ENCODE results near the gene KIF4B.
"Not testable (repeated sequence)": the region's sequence is repeated elsewhere in the genome, so short reads cannot be mapped to it uniquely, and the experiment has no call there.

KIF4B gene

DNA sequence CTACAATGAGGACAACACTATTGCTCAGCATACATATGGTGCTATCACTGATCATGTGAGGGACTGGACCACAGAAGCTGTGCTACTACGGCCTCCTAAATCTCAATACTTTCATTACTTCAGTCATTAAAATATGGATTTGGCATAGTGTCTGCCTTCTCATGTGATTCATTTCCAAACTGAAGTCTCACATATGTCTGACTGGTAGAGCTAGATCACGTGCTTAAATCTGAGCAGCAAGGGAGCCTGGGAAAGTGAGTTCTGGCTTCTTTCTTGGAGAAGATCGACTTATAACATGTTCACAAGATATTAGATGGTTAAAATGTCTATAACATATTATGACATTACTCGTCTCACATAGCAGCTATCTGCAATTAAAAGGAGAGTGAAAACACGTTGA is 8.3 kb downstream of the KIF4B start:
- H3K4me3 ChIP-seq (ENCODE audit: low read depth, low read length) = no peak overlapping the region
- no peak for DNase-seq (ENCODE audit: low read depth, low spot score)
- TF ChIP-seq, protein P1, sequence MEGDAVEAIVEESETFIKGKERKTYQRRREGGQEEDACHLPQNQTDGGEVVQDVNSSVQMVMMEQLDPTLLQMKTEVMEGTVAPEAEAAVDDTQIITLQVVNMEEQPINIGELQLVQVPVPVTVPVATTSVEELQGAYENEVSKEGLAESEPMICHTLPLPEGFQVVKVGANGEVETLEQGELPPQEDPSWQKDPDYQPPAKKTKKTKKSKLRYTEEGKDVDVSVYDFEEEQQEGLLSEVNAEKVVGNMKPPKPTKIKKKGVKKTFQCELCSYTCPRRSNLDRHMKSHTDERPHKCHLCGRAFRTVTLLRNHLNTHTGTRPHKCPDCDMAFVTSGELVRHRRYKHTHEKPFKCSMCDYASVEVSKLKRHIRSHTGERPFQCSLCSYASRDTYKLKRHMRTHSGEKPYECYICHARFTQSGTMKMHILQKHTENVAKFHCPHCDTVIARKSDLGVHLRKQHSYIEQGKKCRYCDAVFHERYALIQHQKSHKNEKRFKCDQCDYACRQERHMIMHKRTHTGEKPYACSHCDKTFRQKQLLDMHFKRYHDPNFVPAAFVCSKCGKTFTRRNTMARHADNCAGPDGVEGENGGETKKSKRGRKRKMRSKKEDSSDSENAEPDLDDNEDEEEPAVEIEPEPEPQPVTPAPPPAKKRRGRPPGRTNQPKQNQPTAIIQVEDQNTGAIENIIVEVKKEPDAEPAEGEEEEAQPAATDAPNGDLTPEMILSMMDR (IDR thresholded peaks at IDR 0.05; ENCODE audit: low read depth, low read length) = no peak
- in situ Hi-C loops (cut with HindIII; ENCODE audit: low sequenced_read_pairs) = no loop called here

DNA sequence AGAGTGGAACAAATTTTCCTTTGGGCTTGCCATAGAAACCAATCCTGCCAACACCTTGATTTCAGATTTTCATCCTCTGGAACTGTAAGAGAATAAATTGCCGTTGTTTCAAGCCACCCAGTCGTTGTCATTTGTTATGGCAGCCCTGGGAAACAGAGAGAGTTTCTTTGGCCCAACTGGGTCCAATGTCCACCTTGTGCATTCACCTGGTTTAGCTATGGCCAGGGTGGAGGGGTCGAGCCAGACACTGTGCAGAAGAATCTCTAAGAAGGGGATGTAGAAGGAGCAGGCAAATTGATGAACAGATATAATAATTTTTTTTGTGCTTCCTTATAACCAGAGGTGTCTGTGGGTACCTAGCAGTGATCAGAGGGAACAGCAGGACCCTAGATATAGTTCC is 9.8 kb downstream of the KIF4B start:
- in situ Hi-C loops (cut with HindIII; ENCODE audit: low sequenced_read_pairs) = no loop called here
- TF ChIP-seq, protein P1 (IDR thresholded peaks at IDR 0.05; ENCODE audit: low read depth, low read length) = no peak
- no peak for DNase-seq (ENCODE audit: low read depth, low spot score)
- no peak overlapping the region for H3K4me3 ChIP-seq (ENCODE audit: low read depth, low read length)

DNA sequence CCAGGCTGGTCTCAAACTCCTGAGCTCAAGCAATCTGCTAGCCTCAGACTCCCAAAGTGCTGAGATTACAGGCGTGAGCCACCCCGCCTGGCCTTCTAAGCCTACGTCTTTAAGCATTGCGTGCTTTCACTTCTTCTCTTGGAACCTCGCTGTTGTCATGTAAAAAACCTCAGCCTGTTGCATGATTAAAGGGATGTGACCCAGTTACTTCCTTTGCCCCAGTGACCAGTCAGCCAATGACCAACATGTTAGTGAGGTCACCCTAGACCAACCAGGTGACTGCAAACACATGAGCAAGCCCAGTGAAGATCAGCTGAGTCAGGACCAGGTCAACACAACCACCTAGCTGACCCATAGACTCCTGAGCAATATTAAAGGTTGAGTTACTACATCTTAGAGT is 10.5 kb downstream of the KIF4B start:
- in situ Hi-C loops (cut with HindIII; ENCODE audit: low sequenced_read_pairs) = no loop called here
- DNase-seq (ENCODE audit: low read depth, low spot score) = no peak
- TF ChIP-seq, protein P1 (IDR thresholded peaks at IDR 0.05; ENCODE audit: low read depth, low read length) = no peak
- no peak overlapping the region for H3K4me3 ChIP-seq (ENCODE audit: low read depth, low read length)

DNA sequence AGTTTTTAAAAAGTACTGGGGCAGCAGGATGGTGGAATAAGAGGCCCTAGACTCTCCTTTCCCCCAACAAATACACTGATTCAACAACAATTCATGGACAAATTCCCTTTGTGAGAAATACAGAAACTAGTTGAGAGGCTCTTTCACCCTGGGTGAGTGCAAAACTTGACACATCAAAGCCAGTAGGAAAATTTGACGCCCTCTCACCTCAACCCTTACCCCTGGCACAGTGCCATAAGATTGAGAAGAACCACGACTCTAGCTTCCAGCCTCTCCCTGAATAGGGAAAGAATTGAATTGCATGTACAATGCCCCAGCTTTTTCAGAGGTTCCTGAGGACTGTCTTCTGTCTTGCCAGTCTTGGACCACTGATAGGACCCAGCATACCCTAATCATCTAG is 12.3 kb downstream of the KIF4B start:
- H3K4me3 ChIP-seq (ENCODE audit: low read depth, low read length) = no peak overlapping the region
- in situ Hi-C loops (cut with HindIII; ENCODE audit: low sequenced_read_pairs) = no loop called here
- TF ChIP-seq, protein P1 (IDR thresholded peaks at IDR 0.05; ENCODE audit: low read depth, low read length) = no peak
- no peak for DNase-seq (ENCODE audit: low read depth, low spot score)

DNA sequence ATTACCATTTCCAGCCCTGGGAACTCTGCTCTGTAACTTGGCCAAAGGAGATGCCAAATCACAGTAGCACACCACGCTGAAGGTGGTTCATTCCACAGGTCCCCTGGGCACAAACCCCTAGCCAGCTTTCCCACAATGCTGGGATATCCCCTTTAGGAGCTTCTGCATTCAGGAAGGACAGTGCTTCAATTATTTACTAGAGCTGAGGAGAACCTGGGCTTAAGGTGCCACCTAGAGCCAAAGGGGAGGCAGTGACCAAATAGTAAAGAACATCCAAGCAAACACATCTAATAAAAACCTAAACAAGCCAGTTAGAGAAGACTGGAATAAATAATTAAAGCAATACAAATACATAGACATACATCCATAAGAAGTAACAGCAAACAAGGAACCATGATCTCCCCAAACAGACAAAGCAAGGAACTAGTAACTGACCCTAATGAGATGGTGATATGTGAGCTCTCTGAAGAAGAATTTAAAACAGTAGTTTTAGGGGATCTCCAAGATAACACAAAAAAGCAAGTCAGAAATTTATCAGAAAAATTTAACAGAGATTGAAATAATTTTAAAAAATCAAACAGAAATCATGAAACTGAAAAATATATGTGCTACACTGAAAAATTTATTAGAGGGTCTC is 14.6 kb downstream of the KIF4B start:
- TF ChIP-seq, protein P1 (IDR thresholded peaks at IDR 0.05; ENCODE audit: low read depth, low read length) = no peak
- in situ Hi-C loops (cut with HindIII; ENCODE audit: low sequenced_read_pairs) = no loop called here
- H3K4me3 ChIP-seq (ENCODE audit: low read depth, low read length) = no peak overlapping the region
- no peak for DNase-seq (ENCODE audit: low read depth, low spot score)

DNA sequence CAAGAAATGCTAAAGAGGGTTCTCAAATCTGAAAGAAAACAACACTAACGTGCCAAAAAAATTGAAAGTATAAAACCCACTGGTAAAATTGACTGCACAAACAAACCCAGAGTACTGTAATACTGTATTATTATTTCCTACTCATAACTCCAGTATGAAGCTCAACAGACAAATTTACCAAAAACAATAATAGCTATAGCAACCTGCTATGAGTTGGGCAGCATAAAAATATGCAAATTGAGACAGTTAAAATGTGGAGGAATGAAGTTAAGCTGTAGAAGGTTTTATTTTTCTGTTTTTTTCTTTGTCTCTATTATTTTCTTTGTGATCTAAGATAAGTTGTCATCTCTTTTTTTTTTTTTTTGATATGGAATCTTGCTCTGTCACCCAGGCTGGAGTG is 15.7 kb downstream of the KIF4B start:
- in situ Hi-C loops (cut with HindIII; ENCODE audit: low sequenced_read_pairs) = no loop called here
- TF ChIP-seq, protein P1 (IDR thresholded peaks at IDR 0.05; ENCODE audit: low read depth, low read length) = no peak
- DNase-seq (ENCODE audit: low read depth, low spot score) = no peak
- no peak overlapping the region for H3K4me3 ChIP-seq (ENCODE audit: low read depth, low read length)

DNA sequence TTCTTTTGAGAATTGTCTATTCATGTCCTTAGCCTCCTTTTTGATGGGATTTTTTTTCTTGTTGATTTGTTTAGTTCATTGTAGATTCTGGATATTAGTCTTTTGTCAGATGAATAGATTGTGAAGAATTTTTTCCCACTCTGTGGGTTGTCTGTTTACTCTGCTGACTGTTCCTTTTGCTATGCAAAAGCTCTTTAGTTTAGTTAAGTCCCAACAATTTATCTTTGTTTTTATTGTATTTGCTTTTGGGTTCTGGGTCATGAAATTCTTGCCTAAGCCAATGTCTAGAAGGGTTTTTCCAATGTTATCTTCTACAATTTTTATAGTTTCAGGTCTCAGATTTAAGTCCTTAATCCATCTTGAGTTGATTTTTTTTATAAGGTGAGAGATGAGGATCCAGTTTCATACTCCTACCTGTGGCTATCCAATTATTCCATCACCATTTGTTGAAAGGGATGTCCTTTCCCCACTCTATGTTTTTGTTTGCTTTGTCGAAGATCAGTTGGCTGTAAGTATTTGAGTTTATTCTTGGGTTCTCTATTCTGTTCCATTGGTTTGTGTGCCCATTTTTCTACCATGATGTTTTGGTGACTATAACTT is 20.7 kb downstream of the KIF4B start:
- DNase-seq (ENCODE audit: low read depth, low spot score); in situ Hi-C loops (cut with HindIII; ENCODE audit: low sequenced_read_pairs); H3K4me3 ChIP-seq (ENCODE audit: low read depth, low read length): not testable (repeated sequence)

DNA sequence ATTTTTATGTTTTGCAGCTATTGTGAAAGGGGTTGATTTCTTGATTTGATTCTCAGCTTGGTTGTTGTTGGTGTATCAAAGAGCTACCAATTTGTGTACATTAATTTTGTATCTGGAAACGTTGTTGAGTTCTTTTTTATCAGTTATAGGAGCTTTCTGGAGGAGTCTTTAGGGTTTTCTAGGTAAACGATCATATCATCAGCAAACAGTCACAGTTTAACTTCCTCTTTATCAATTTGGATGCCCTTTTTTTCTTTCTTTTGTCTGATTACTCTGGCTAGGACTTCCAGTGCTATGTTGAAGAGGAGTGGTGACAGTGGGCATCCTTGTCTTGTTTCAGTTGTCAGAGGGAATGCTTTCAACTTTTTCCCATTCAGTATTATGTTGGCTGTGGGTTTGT is 21.5 kb downstream of the KIF4B start:
- in situ Hi-C loops (cut with HindIII; ENCODE audit: low sequenced_read_pairs); DNase-seq (ENCODE audit: low read depth, low spot score); H3K4me3 ChIP-seq (ENCODE audit: low read depth, low read length): not testable (repeated sequence)
